Measurements from ENCODE around the gene PMIS2.
"Not testable (repeated sequence)": the region's sequence is repeated elsewhere in the genome, so short reads cannot be mapped to it uniquely, and the experiment has no call there.

PMIS2 gene

GRCh38 chr19:35595026-35595425 is 9.1 kb downstream of the PMIS2 start:
- DNase-seq: not testable (repeated sequence)

GRCh38 chr19:35595928-35596327 is 10.0 kb downstream of the PMIS2 start:
- DNase-seq: no peak

GRCh38 chr19:35596366-35596999 is 10.5 kb downstream of the PMIS2 start:
- DNase-seq: peak in 1 of 2 experiments; percentile 13

- DNase-seq: no peak
Measured at GRCh38 chr19:35601971-35602370, 16.0 kb downstream of the PMIS2 start.

GRCh38 chr19:35604436-35604835 is 18.5 kb downstream of the PMIS2 start:
- not testable (repeated sequence) for DNase-seq

GRCh38 chr19:35607170-35607569 is 21.2 kb downstream of the PMIS2 start:
- not testable (repeated sequence) for DNase-seq

- DNase-seq: no peak
Measured at GRCh38 chr19:35607661-35608060, 21.7 kb downstream of the PMIS2 start.

GRCh38 chr19:35608251-35608650 is 22.3 kb downstream of the PMIS2 start:
- DNase-seq: no peak

- no peak for DNase-seq
Measured at GRCh38 chr19:35609851-35610353, 23.9 kb downstream of the PMIS2 start.

GRCh38 chr19:35612224-35612558 is 26.2 kb downstream of the PMIS2 start:
- DNase-seq: no peak

GRCh38 chr19:35612559-35613321 is 26.8 kb downstream of the PMIS2 start, which contains the start of gene HAUS5:
TSS of gene HAUS5 (plus strand) at chr19:35612735. CDS start at chr19:35612795, 60 bp downstream.
- DNase-seq: peak; percentile 92 to 95

GRCh38 chr19:35613574-35613973 is 27.6 kb downstream of the PMIS2 start:
- no peak for DNase-seq

GRCh38 chr19:35615036-35615435 is 29.1 kb downstream of the PMIS2 start:
- no peak for DNase-seq

GRCh38 chr19:35618857-35619256 is 32.9 kb downstream of the PMIS2 start:
- DNase-seq: peak in 1 of 2 experiments; percentile 9

GRCh38 chr19:35619290-35619923 is 33.4 kb downstream of the PMIS2 start:
- no peak for DNase-seq

- no peak for DNase-seq
Measured at GRCh38 chr19:35620001-35620400, 34.0 kb downstream of the PMIS2 start.

- no peak for DNase-seq
Measured at GRCh38 chr19:35621708-35622107, 35.7 kb downstream of the PMIS2 start.

GRCh38 chr19:35622750-35623149 is 36.8 kb downstream of the PMIS2 start:
- no peak for DNase-seq

- no peak for DNase-seq
Measured at GRCh38 chr19:35623327-35624010, 37.5 kb downstream of the PMIS2 start.

GRCh38 chr19:35628264-35628564 is 42.2 kb downstream of the PMIS2 start:
- no peak for DNase-seq

- DNase-seq: peak; percentile 99 to 100
Measured at GRCh38 chr19:35628565-35629331, 42.8 kb downstream of the PMIS2 start, which contains the start of gene RBM42. TSS of gene RBM42 (plus strand) at chr19:35629036. CDS start at chr19:35629154, 118 bp downstream.

- no peak for DNase-seq
Measured at GRCh38 chr19:35629332-35629633, 43.3 kb downstream of the PMIS2 start.

Measured in NCI-H524 (cell line).